Stimulated activated CD4-positive, alpha-beta T cell treated with anti-CD3 and anti-CD28 coated beads, Interleukin-12 subunit alpha, Interleukin-12 subunit beta, amount 100 ng/mL, for 4 hours (primary cell): ENCODE data around the gene EIF4E2.

Source experiments
- DNase-seq: peaks from one replicate; pipeline ENCODE4 v3.0.0-alpha.2; 2020

The EIF4E2 gene

DNA sequence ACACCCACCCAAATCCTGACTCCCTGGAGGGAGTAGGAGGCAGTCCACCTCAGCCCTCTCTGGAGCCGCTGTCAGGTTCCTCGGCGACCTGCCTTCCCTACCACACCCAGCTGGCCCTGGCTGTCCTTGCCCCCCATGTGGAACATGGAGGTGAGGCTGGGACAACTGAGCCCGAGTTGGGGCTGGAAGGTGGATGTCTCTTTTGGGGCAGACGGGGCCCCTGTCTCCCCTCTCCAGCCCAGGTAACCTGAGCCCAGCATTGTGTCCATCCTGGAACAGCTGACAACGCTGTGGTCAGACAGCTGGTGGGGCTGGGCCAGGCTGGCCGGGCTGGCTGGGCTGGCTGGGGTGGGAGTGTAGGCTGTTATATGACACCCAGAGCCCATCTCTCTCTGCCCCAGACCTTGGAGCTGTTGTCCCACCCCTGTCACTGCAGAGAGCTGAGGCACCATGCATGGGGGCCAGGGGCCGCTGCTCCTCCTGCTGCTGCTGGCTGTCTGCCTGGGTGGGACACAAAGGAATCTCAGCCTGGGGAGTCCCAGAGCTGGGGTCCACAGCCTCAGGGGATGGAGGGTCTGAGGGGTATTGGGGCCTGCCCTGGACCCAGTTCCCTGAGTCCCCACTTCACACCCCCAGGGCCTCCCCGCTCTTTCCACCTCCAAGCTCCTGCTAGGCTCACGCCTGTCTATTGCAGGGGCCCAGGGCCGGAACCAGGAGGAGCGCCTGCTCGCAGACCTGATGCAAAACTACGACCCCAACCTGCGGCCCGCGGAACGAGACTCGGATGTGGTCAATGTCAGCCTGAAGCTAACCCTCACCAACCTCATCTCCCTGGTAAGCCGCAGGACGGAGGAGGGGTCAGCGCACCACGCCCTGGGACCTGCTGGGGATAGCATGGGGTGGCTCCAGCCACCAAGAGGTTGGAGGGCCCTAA lies 10.9 kb upstream of the EIF4E2 start, which contains the start of gene CHRNG:
Gene CHRNG (plus strand): TSS at position 395 of the 934 bp plus-strand sequence. CDS start 56 bp downstream, at position 451.
- no peak for DNase-seq

DNA sequence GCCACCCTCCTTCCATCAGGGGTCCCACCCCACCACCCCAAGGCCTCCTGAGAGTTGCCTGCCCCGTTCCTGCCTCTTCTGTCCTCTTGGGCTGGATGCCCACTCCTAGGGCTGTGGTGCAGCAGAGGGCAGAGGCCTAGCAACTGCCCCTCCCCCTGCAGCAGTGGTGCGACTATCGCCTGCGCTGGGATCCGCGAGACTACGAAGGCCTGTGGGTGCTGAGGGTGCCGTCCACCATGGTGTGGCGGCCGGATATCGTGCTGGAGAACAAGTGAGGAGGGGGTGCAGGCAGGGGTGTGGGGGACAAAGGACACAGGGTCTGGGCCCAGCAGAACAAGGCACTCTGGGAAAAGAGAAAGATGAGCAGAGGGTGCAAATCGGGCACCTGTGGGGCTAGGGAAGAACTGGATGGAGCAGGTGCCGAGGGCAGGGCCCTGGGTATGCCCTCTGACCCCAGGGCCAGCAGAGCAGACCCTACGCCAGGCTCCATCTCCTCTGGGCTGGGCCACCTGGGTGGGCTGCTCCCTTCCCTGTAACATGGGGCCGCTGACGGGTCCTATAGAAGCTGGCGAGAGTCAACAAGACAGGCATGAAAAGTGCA lies 9.9 kb upstream of the EIF4E2 start:
- no peak for DNase-seq

DNA sequence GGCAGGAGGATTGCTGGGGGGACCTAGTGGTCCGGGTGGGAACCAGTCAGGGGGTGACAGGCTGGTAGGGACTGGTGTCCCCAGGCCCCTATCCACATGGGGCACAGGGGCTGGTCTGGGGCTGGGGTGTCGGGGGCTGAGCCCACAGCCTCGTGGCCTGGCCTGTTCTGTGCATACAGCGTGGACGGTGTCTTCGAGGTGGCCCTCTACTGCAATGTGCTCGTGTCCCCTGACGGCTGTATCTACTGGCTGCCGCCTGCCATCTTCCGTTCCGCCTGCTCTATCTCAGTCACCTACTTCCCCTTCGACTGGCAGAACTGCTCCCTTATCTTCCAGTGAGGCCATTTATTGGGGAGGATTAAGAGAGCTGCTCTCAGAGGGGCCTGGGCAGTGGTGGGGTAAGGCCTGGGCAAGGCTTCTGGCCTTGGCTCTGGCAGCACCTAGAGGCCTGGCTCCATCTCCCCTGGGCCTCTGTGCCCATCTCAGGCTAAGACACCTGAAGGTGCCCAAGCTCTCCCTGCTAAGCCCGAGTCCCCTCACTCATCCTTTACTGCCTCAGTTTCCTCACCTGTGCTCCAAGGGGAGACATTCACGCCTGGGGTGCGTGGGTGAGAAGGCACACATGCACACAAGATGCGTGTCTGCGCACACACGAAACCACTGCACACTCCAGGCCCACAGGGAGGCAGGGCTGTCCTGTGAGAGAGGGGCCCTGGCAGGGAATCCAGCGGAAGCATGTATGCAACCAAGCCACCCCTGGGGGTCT lies 9.1 kb upstream of the EIF4E2 start:
- DNase-seq = no peak

DNA sequence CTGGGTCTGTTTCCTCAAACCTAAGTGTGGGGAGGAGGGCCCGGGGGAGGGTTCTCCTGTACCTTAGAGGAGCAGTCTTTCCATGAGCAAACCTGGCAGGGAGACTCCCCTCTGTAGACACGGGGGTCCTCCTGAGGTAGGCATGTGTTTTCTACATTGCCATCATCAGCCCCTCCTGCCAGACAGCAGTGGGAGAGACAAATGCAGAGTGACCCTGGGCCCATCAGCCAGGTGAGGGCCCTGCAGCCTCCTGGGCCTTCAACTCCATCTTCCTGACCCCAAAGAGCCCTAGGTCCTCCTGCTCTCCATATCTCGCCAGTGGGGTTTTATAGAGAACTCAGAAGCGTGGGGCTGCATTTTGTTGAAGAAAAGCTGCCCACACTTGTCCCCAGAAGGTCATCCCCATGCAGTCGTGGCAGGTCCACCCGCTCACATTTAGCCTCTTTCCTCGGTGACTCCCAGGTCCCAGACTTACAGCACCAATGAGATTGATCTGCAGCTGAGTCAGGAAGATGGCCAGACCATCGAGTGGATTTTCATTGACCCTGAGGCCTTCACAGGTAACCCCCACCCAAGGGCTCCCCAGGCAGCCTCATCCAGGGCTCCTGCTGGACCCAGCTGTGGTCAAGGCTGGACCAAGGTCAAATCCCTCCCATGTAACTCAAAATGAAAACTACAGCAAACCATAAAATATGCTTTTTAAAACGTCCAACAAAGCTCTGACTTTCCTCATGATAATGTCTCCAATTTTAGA lies 8.4 kb upstream of the EIF4E2 start:
- no peak for DNase-seq

DNA sequence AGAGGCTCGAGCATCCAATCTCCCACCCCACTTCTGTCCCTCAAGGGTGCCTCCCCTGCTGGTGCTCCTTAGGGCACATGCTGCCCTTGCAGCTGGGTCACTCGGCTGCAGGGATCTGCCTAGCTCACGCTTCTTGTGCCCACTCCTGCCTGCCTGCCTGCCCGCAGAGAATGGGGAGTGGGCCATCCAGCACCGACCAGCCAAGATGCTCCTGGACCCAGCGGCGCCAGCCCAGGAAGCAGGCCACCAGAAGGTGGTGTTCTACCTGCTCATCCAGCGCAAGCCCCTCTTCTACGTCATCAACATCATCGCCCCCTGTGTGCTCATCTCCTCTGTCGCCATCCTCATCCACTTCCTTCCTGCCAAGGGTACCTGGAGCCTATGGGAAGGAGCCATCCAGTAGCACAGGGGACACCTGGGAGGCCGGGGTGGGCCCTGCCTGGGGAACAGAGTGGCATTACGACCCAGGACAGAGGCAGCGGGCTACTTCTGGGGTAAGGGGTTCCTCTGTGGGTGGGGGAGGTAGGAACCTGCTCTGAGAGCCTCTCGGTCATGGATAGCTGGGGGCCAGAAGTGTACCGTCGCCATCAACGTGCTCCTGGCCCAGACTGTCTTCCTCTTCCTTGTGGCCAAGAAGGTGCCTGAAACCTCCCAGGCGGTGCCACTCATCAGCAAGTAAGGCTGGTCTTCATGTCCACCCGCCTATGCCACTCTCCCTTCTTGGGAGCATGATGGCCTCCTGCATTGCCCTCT lies 7.6 kb upstream of the EIF4E2 start:
- DNase-seq = no peak

DNA sequence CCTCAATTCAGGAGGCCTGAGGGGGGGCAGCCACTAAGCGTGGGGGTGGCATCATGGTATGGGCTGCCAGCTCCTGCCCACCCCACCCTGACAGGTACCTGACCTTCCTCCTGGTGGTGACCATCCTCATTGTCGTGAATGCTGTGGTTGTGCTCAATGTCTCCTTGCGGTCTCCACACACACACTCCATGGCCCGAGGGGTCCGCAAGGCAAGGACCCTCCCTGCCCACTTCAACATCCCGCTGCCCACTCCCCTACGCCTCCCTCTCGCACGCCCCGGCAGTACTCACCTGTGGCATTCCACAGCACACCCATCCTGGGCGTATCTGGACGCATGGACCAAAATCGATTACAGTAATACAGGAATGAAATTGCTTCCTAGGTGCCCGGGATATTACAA lies 7.0 kb upstream of the EIF4E2 start:
- DNase-seq = no peak

DNA sequence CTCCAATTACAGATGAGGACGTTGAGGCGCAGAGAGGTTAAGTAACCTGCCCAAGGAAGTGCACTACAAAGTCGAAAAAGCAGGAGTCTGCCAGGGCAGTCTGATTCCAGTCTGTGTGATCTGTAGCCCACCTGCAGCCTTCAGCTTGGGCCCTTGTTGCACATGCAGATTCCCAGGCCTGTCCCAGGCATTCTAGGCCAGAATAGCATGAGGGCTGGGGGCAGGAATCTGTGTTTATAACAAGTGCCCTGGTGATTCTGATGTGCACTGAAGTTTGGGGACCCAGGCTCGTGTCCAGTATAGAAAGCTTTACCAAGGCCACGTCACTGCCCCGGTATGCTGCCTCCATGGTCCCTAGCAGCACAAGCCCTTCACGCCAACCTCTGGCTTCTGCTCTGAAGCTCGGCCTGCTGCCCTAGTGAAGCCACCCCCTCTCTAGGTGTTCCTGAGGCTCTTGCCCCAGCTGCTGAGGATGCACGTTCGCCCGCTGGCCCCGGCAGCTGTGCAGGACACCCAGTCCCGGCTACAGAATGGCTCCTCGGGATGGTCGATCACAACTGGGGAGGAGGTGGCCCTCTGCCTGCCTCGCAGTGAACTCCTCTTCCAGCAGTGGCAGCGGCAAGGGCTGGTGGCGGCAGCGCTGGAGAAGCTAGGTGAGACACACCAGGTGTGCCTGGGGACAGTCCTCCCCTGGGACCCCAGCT lies 6.4 kb upstream of the EIF4E2 start:
- no peak for DNase-seq

DNA sequence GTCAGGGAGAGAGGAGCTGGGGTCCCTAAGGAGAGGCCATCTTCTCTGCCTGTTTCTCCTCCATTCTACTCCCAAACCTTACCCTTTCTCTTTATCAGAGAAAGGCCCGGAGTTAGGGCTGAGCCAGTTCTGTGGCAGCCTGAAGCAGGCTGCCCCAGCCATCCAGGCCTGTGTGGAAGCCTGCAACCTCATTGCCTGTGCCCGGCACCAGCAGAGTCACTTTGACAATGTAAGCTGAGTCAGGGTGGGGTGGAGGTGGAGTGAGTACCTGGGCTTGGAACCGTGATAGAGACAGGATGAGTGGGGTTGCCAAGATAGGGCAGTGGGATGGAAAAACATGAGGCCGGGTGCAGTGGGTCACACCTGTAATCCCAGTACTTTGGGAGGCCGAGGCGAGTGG lies 5.8 kb upstream of the EIF4E2 start:
- no peak for DNase-seq

DNA sequence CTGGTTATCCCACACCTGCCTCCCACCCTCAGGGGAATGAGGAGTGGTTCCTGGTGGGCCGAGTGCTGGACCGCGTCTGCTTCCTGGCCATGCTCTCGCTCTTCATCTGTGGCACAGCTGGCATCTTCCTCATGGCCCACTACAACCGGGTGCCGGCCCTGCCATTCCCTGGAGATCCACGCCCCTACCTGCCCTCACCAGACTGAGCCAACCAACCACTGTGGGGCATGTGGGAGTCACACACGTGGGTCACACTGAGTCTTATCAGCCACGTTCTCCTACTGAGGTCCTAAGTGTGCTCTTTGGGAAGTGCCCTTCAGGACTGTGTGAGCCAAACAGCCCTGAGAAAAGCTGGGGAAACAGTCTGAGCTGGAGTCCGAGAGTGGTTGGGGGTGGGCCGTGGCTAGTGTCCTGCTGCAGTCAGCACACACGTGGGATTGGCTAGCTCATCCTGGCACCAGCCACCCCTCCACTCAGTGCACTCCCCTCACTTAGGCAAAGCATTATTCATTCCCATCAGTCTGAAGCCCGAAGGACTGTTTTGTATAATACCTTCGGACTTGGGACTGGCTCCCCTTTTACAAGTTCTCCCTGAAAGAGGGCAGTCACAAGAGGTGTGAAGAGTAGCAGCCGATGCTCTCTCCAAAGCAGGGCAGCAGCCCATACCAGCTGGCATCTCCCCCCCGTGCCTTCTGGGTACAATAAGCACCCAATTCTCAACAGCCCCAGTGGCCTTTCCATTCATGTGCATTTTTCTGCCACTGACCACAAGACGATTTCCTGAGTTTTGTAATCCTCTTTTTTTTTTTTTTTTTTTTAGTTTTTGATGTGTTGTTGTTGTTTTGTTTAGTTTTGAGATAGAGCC lies 4.7 kb upstream of the EIF4E2 start:
- no peak for DNase-seq

DNA sequence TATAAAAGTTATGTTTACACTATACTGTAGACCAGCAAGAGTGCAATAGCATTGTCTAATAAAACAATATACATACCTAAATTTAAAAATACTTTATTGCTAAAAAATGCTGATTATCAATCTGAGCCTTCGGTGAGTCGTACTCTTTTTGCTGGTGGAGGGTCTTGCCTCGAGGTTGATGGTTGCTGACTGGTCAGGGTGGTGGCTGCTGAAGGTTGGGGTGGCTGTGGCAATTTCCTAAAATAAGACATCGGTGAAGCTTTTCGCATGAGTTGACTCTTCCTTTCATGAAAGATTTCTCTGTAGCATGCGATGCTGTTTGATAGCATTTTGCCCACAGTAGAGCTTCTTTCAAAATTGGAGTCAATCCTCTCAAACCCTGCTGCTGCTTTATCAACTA lies 2.5 kb upstream of the EIF4E2 start:
- no peak for DNase-seq

DNA sequence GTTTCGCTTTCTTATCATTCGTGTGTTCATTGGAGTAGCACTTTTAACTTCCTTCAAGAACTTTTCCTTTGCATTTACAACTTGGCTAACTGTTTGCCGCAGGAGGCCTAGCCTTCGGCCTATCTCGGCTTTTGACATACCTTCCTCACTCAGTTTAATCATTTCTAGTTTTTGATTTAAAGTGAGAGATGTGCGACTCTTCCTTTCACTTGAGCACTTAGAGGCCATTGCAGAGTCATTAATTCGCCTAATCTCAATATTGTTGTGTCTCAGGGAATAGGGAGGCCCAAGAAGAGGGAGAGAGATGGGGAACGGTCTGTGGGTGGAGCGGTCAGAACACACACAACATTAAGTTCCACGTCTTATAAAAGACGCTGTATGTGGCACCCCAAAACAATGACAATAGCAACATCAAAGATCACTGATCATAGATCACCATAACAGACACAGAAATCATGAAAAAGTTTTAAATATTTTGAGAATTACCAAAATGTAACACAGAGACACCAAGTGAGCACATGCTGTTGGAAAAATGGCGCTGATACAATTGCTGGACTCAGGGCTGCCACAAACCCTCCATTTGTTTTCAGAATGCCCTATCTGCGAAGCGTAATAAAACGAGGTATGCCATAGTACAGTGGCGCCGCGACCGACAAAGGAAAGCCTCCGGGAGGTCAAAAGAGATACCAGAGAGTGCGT lies 685 bp upstream of the EIF4E2 start:
- no peak for DNase-seq

DNA sequence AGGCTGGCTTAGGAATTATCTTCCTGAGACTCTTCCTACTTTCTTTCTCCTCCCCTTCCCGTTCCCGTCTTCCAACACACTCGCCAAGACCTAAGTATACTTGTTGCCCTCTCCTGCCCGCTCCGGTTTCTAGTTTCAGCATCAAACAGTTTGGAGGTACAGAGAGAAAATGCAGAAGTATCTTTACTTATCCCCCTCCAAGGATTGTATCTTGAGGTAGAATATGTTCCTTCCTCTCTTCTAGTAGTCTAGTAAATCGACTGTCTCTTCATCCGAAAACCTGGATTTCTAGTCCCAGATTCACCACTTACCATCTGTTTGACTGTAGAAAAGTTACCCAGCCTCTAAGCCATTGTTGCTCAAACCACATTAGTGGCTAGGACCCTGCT lies 755 bp downstream of the EIF4E2 start:
- DNase-seq = no peak

DNA sequence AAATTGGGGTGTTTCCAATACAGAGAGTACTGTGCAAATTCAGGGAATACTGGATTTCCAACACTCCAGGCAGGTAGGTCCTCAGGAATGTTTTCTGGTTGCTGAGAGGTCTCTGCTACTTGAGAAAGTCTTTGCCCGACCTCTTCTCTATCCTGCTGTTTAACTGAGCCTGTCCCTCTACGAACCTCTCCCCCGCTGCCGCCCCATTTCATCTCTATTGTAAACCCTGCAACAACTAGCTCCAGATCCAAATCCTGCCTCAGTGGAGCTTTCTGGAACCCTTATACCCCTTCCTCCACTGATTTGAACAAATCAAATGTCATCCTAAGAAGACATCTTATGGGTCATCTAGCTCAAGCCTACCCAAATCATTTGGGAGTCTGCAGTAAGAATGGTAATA lies 1.3 kb downstream of the EIF4E2 start:
- no peak for DNase-seq

DNA sequence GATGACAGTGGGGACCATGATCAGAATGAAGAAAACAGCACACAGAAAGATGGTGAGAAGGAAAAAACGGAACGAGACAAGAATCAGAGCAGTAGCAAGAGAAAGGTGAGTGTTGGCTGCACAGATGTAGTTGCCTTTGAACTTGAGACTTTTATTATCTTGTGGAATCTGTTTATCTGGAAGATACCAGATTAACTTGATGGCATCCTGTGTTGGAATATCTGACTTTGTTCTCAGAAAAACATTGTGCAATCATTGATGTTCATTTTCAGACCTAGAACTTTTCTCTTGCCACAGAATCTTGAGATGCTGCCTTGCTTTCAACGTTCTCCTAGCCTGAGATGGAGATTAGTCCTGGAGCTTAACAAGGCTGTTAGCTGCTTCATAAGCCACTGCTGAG lies 5.9 kb downstream of the EIF4E2 start:
- no peak for DNase-seq

DNA sequence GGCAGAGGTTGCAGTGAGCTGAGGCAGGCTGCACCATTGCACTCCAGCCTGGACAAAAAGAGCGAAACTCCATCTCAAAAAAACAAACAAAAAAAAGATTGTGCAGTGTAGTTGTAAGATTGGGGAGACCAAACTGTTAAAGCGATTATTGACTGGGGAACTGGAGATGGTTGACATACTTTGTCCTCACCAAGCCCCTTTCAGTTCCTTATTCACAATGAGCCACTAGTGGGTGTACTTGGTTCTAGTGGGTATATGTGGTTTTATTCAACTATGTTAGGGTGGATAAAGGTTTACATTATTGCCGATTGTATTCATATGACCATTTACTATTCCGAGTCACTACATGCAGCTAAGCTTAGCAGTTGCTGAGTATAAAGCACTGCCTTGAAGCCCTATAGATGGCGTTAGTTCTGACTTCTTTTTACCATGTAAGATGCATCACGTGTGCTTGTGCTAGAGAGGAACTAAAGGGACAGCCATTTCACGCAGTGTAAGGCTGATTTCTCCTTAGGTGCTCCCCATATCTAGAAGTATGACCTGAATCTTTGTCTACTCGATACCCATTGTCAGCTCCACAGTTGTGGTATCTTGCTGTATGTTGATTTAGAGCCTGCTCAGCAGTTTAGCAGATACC lies 12.1 kb downstream of the EIF4E2 start:
- no peak for DNase-seq

DNA sequence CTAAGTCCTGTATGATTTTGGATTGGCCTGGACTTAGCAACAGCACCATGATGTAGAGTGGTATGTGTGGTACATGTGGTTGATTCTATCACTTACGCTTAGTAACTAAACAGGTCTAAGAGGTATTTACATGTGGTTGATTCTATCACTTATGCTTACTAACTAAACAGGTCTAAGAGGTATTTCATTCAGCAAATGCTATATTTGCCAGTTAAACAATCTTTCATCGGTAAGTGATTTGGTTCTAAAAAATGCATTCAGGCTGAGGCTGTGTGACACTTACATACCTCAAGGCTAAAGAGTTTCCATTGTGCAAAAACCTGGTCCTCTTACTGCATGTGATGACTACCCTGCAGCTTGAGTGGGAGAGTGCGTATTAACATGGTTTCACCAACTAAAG lies 13.1 kb downstream of the EIF4E2 start:
- DNase-seq = no peak

DNA sequence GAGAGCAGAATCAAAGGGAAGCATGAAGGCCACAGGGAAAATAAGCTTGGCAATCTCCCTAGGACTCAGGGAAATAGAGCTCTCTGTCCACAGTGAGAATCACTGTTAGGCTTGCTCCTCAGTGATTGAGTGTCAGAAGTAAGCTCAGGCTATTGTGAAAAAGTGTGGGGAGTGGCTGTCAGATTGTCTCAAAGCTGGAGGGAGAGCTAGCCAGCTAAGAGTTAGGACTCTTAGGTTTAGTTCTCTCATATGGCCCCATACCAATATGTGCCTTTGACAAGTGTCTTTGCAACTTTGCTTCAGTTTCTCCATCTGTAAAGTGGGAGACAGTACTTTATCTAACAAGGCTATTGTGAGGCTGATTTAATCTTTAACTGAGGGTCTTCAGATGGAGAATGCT lies 17.2 kb downstream of the EIF4E2 start:
- no peak for DNase-seq

DNA sequence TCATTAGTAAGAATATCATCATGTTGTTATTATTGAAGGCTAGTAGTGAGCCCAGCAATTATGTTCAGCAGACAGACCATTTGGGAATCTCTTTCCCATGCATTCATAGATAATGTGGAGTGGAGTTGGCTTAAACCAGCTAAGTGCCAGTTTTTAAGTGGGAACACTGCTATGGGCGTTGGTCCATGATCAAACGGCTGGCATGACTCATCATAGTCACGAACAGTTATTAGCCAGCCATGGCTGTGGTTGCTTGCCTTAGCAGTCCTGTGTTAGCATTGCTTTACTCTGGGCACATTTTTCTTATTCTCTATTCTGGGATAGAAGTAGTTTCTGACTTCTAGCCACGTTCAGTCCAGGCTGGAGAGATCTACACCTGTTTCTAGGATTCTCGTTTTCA lies 17.7 kb downstream of the EIF4E2 start:
- no peak for DNase-seq

DNA sequence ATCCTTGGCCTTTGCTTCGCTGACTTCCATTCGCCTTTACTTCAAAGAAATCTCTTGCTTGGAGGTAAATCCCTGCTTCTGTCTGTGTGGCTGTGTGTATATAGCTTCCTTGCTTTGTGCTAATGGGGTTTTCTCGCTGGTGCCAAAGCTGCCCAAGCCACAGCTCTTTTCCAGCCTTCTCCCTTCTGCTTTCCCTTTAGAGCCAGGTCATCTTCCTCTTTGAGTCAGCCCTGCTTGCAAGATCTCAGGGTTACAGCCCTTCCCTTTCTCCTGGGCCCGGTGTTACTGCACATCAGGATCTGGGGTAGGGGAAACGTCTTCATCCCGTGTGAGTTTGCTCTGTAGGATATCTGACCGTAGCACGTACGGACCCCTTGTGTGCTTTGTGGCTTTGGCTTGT lies 19.1 kb downstream of the EIF4E2 start:
- DNase-seq = no peak
